IMR-90 (cell line): Measurements from ENCODE around the gene KLK1. TPM values are rescaled to one million over a fixed set of nuclear protein-coding genes. Genes with fewer than 3 reads are reported as not detected.

Experiments
- ATAC-seq: fragments of 200-7000 bp; cut with Tn5 transposase; 2 replicates; pipeline ENCODE4 v1.9.1; 2020; ENCODE audit warnings: low read depth, mild to moderate bottlenecking, moderate library complexity
- BruUV-seq: library from RNA; stranded (reverse); fragments of 400-500 nt; replicated peaks from 2 replicates; lab custom pipeline; 2021; lab: Mats Ljungman, UMichigan
- CTCF ChIA-PET: fragments of 300-600 bp; formaldehyde crosslinking; extraction: SDS; loops from one replicate; lab custom pipeline; 2021; ENCODE audit warnings: antibody characterized with exemption; lab: Yijun Ruan, JAX
- POLR2A ChIA-PET: fragments of 300-600 bp; sonication (Branson Sonifier 250); formaldehyde crosslinking; loops from one replicate; lab custom pipeline; 2022; ENCODE audit warnings: antibody characterized with exemption; ENCODE audit not compliant: unreplicated experiment; lab: Charles Lee
- DNase-seq: peaks from one replicate; pipeline ENCODE4 v3.0.0; 2013
- H2AFZ ChIP-seq: replicated peaks from 2 replicates; pipeline ENCODE3; 2013; ENCODE audit warnings: low read length, mild to moderate bottlenecking; ENCODE audit not compliant: poor library complexity
- H2AK5ac ChIP-seq: 2 replicates; pipeline ENCODE4 v1.6.1; 2013; ENCODE audit warnings: low read depth, low read length, inconsistent platforms
- H2AK9ac ChIP-seq: replicated peaks from 2 replicates; pipeline ENCODE3; 2013; ENCODE audit warnings: mild to moderate bottlenecking, low read depth, low read length, moderate library complexity; ENCODE audit not compliant: poor library complexity
- H2BK120ac ChIP-seq: 2 replicates; pipeline ENCODE4 v1.6.1; 2013; ENCODE audit warnings: low read depth, low read length, inconsistent platforms
- H2BK15ac ChIP-seq: 3 replicates; pipeline ENCODE4 v1.6.1; 2013; ENCODE audit warnings: low read depth, low read length, inconsistent platforms
- H2BK20ac ChIP-seq: 2 replicates; pipeline ENCODE4 v1.6.1; 2013; ENCODE audit warnings: low read depth, mild to moderate bottlenecking, inconsistent platforms, low read length, moderate library complexity
- H2BK5ac ChIP-seq: 2 replicates; pipeline ENCODE4 v1.6.1; 2013; ENCODE audit warnings: mild to moderate bottlenecking, low read depth, low read length, inconsistent platforms; ENCODE audit not compliant: poor library complexity, severe bottlenecking
- H3K14ac ChIP-seq: replicated peaks from 2 replicates; pipeline ENCODE4 v1.6.1; 2013; ENCODE audit warnings: low read depth, low read length, inconsistent platforms
- H3K18ac ChIP-seq: 2 replicates; pipeline ENCODE4 v1.6.1; 2013; ENCODE audit warnings: low read depth, low read length, control low read depth
- H3K23ac ChIP-seq: 2 replicates; pipeline ENCODE4 v1.6.1; 2013; ENCODE audit warnings: low read depth, low read length, inconsistent platforms
- H3K27ac ChIP-seq: 2 replicates; pipeline ENCODE4 v1.5.1; 2013; ENCODE audit warnings: mild to moderate bottlenecking, control low read depth, low read length; ENCODE audit not compliant: insufficient read depth
- H3K27me3 ChIP-seq: 2 replicates; pipeline ENCODE4 v1.6.1; 2013; ENCODE audit warnings: low read length; ENCODE audit not compliant: control insufficient read depth, insufficient read depth
- H3K36me3 ChIP-seq: 2 replicates; pipeline ENCODE4 v1.6.1; 2013; ENCODE audit warnings: low read length, mixed read lengths; ENCODE audit not compliant: control insufficient read depth, insufficient read depth
- H3K4ac ChIP-seq: 2 replicates; pipeline ENCODE4 v1.6.1; 2013; ENCODE audit warnings: low read depth, low read length, inconsistent platforms
- H3K4me1 ChIP-seq: 2 replicates; pipeline ENCODE4 v1.6.1; 2013; ENCODE audit warnings: low read length, mixed read lengths; ENCODE audit not compliant: control insufficient read depth, insufficient read depth
- H3K4me2 ChIP-seq: 2 replicates; pipeline ENCODE4 v1.6.1; 2013; ENCODE audit warnings: low read depth, mild to moderate bottlenecking, control low read depth, low read length, moderate library complexity
- H3K4me3 ChIP-seq: 2 replicates; pipeline ENCODE4 v1.5.1; 2013; ENCODE audit warnings: low read depth, mild to moderate bottlenecking, control low read depth, low read length, moderate library complexity; ENCODE audit not compliant: insufficient read depth
- H3K56ac ChIP-seq: 2 replicates; pipeline ENCODE4 v1.6.1; 2013; ENCODE audit warnings: low read length, inconsistent platforms; ENCODE audit not compliant: insufficient read depth; ENCODE audit errors: extremely low read depth
- H3K79me1 ChIP-seq, 2 experiments: 2 replicates each; pipeline ENCODE4 v1.6.1; 2013; ENCODE audit warnings: low read length in 2 of 2, inconsistent platforms in 1 of 2, low read depth in 1 of 2
- H3K9ac ChIP-seq: 2 replicates; pipeline ENCODE4 v1.6.1; 2013; ENCODE audit warnings: low read depth, low read length, control low read depth
- H3K9me1 ChIP-seq: 2 replicates; pipeline ENCODE4 v1.6.1; 2013; ENCODE audit warnings: low read length, inconsistent platforms; ENCODE audit not compliant: insufficient read depth
- H3K9me3 ChIP-seq: 2 replicates; pipeline ENCODE4 v1.6.1; 2013; ENCODE audit warnings: low read length; ENCODE audit not compliant: control insufficient read depth, insufficient read depth
- H4K20me1 ChIP-seq: 2 replicates; pipeline ENCODE4 v1.6.1; 2013; ENCODE audit warnings: low read length, inconsistent platforms; ENCODE audit not compliant: insufficient read depth
- H4K5ac ChIP-seq: 2 replicates; pipeline ENCODE4 v1.6.1; 2013; ENCODE audit warnings: mild to moderate bottlenecking, low read depth, low read length, control low read depth
- H4K8ac ChIP-seq, 2 experiments: 2 replicates each; pipeline ENCODE4 v1.6.1; 2013; ENCODE audit warnings: low read depth in 2 of 2, low read length in 2 of 2, control low read depth in 1 of 2, inconsistent platforms in 1 of 2
- H4K91ac ChIP-seq: 2 replicates; pipeline ENCODE4 v1.6.1; 2013; ENCODE audit warnings: low read depth, low read length, inconsistent platforms; ENCODE audit not compliant: insufficient read depth
- CHD1 ChIP-seq: IDR thresholded peaks from 2 replicates; pipeline ENCODE4 v1.6.1; 2012; ENCODE audit warnings: low read depth, low read length, improper control_type of control experiment
- MAZ ChIP-seq: IDR thresholded peaks from 2 replicates; pipeline ENCODE4 v1.6.1; 2012; ENCODE audit warnings: low read depth, mild to moderate bottlenecking, low read length, improper control_type of control experiment, moderate library complexity, borderline replicate concordance
- WGBS, 2 experiments: methylation state at CpG; one replicate each; pipeline versions ENCODE4 v1.1.5 to v1.1.7; 2013; ENCODE audit warnings: missing lambda C conversion rate in 2 of 2; ENCODE audit not compliant: insufficient read length in 1 of 2; ENCODE audit errors: extremely low coverage in 2 of 2; 5-methylcytosine and 5-hydroxymethylcytosine counted together
- dilution Hi-C: fragments of 300-500 bp; cut with HindIII; formaldehyde crosslinking; loops from one replicate; pipeline ENCODE4 v1.14.3; 2018; ENCODE audit warnings: low sequenced_read_pairs; ENCODE audit not compliant: unreplicated experiment
- in situ Hi-C: fragments of 300-500 bp; cut with MboI; formaldehyde crosslinking; loops from 3 replicates; pipeline ENCODE4 v1.14.3; 2019; ENCODE audit warnings: low sequenced_read_pairs, inconsistent platforms, mixed read lengths
- intact Hi-C: fragments of 100-400 bp; cut with micrococcal nuclease; formaldehyde crosslinking; loops from 2 replicates; pipeline ENCODE4 v1.10.0; 2022
- polyA plus RNA-seq, 3 experiments: library from polyadenylated mRNA; depleted of rRNA; stranded (reverse); fragments of >200 nt; gene quantifications; 2 replicates each; pipeline ENCODE4 v1.2.3, GENCODE V29; 2012; ENCODE audit warnings: low replicate concordance in 1 of 3
- total RNA-seq: library from RNA; depleted of rRNA; stranded (reverse); fragments of >200 nt; gene quantifications from 2 replicates; pipeline ENCODE4 v1.2.3, GENCODE V29; 2012
- TF ChIP-seq, protein P1 (sequence below): conservative IDR thresholded peaks from 2 replicates; pipeline ENCODE4 v1.5.1; 2012; ENCODE audit warnings: mild to moderate bottlenecking, low read depth, low read length, improper control_type of control experiment

KLK1 gene
- total and polyA plus RNA-seq, 2 of the 4 experiments (the other 2 are of a cell fraction), result not detected

DNA sequence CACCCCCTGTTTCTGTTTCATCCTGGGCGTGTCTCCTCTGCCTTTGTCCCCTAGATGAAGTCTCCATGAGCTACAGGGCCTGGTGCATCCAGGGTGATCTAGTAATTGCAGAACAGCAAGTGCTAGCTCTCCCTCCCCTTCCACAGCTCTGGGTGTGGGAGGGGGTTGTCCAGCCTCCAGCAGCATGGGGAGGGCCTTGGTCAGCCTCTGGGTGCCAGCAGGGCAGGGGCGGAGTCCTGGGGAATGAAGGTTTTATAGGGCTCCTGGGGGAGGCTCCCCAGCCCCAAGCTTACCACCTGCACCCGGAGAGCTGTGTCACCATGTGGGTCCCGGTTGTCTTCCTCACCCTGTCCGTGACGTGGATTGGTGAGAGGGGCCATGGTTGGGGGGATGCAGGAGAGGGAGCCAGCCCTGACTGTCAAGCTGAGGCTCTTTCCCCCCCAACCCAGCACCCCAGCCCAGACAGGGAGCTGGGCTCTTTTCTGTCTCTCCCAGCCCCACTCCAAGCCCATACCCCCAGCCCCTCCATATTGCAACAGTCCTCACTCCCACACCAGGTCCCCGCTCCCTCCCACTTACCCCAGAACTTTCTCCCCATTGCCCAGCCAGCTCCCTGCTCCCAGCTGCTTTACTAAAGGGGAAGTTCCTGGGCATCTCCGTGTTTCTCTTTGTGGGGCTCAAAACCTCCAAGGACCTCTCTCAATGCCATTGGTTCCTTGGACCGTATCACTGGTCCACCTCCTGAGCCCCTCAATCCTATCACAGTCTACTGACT lies 31.2 kb upstream of the KLK1 start, which contains the start of gene KLK3:
Gene KLK3 (plus strand): TSS at position 280 of the 775 bp plus-strand sequence. CDS start 41 bp downstream, at position 321.
- Histone ChIP-seq H2BK5ac (no peak within 1 kb of the TSS), H2BK120ac (no peak within 1 kb of the TSS), H2AFZ (no peak within 1 kb of the TSS), H2AK9ac (peak within 1 kb of the TSS; percentile 55), H3K56ac (no peak within 1 kb of the TSS), H3K79me1 (no peaks in the 10 kb centered on the region), H2BK15ac (no peak within 1 kb of the TSS), H3K18ac (no peak within 1 kb of the TSS), H3K4me3 (no peak within 1 kb of the TSS), H2BK20ac (no peak within 1 kb of the TSS), H4K91ac (no peak within 1 kb of the TSS), H3K9me1 (no peaks in the 10 kb centered on the region), H2AK5ac (no peak within 1 kb of the TSS), H3K27me3 (peaks cover 4% of the 10 kb centered on the region; the same call in 1 of the 2 replicates), H4K8ac (no peak within 1 kb of the TSS), H3K27ac (no peak within 1 kb of the TSS), H3K4ac (no peak within 1 kb of the TSS), H4K20me1 (no peaks in the 10 kb centered on the region), H4K5ac (no peak within 1 kb of the TSS), H3K14ac (no peak within 1 kb of the TSS), H3K9me3 (no peaks in the 10 kb centered on the region), H3K23ac (no peak within 1 kb of the TSS), H3K4me2 (no peak within 1 kb of the TSS), H3K4me1 (no peaks in the 10 kb centered on the region), H3K9ac (no peak within 1 kb of the TSS), H3K36me3 (no peaks in the 10 kb centered on the region)
- no peak for ATAC-seq
- POLR2A ChIA-PET, result no interaction called here
- in situ Hi-C loops (no loop called here), dilution Hi-C loops (no loop called here), intact Hi-C loops (no loop called here)
- CTCF ChIA-PET, result no interaction called here
- DNase-seq, result no peak
- WGBS, 2 experiments, result 0% methylated on average over 1 of the region's 9 CpGs; no CpG with 5 or more reads in 1 of the 2 experiments
- BruUV-seq, result no TSS peak
- TF ChIP-seq CHD1, result no peak
- TF ChIP-seq, protein P1, sequence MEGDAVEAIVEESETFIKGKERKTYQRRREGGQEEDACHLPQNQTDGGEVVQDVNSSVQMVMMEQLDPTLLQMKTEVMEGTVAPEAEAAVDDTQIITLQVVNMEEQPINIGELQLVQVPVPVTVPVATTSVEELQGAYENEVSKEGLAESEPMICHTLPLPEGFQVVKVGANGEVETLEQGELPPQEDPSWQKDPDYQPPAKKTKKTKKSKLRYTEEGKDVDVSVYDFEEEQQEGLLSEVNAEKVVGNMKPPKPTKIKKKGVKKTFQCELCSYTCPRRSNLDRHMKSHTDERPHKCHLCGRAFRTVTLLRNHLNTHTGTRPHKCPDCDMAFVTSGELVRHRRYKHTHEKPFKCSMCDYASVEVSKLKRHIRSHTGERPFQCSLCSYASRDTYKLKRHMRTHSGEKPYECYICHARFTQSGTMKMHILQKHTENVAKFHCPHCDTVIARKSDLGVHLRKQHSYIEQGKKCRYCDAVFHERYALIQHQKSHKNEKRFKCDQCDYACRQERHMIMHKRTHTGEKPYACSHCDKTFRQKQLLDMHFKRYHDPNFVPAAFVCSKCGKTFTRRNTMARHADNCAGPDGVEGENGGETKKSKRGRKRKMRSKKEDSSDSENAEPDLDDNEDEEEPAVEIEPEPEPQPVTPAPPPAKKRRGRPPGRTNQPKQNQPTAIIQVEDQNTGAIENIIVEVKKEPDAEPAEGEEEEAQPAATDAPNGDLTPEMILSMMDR, result no peak
- no peak for TF ChIP-seq MAZ
